ENCODE results near the gene IKZF3. TPM values are rescaled to one million over a fixed set of nuclear protein-coding genes. Genes with fewer than 3 reads are reported as not detected.

IKZF3 gene
- polyA plus RNA-seq, 1 donor from 2014 or later: not detected

DNA sequence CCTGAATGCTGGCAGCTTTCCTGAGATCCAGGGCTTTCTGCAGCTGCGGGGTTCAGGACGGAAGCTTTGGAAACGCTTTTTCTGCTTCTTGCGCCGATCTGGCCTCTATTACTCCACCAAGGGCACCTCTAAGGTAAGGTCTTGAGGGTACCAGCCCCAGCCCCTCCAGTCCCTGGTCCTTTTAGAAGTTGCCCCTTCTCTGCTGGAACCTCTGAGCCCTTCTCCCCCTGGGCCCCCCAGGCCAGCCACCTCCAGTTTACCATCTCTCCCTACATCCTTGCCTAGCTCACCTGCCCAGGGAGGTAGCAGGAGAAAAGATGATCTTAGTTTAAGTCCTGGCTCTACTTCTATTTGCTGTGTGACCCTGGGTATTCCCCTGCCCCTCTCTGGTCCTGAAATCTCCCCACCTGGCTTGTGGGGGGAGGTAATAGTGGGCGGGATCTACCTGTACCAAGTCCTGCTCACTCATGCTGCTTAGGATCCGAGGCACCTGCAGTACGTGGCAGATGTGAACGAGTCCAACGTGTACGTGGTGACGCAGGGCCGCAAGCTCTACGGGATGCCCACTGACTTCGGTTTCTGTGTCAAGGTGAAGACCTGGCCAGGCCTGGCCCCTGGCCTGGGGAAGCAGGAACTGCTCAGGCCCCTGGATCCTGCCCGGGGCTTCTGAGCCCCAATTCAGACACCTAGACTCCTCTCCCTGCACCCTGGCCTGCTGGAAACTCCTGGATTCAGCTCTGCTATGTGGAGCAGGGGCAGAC is 119.9 kb downstream of the IKZF3 start:
- Histone ChIP-seq H3K27me3 (ENCODE audit: insufficient read depth, low read depth, low read length) (peaks cover 19% of the 10 kb centered on the region), H3K9ac (ENCODE audit: low read length) (no peak overlapping the region), H3K79me2 (replicated peaks; ENCODE audit: insufficient read depth, low read length) (no peaks in the 10 kb centered on the region), H3K9me3 (ENCODE audit: low read length) (no peaks in the 10 kb centered on the region), H3K4me2 (ENCODE audit: low read length) (no peak overlapping the region), H3K4me3 (ENCODE audit: low read length) (no peak overlapping the region), H3K27ac (ENCODE audit: low read length) (no peak overlapping the region), H3K9me2 (ENCODE audit: insufficient read depth, low read length) (no peaks in the 10 kb centered on the region), H3K36me3 (ENCODE audit: insufficient read depth, low read length) (no peaks in the 10 kb centered on the region), H2AFZ (ENCODE audit: low read depth, low read length) (no peak overlapping the region), H3F3A (ENCODE audit: insufficient read depth, low read length, poor library complexity, severe bottlenecking) (no peaks in the 10 kb centered on the region), H4K20me1 (ENCODE audit: insufficient read depth) (no peaks in the 10 kb centered on the region)
- no peak for TF ChIP-seq RAD21 (conservative IDR thresholded peaks at IDR 0.05)
- no peak for TF ChIP-seq EZH2 (IDR thresholded peaks at IDR 0.05; ENCODE audit: borderline replicate concordance, insufficient read depth, low read length, poor library complexity, severe bottlenecking)
- TF ChIP-seq SMC3 (conservative IDR thresholded peaks at IDR 0.05; ENCODE audit: poor library complexity): no peak
- no peak for TF ChIP-seq POLR2AphosphoS5 (IDR thresholded peaks at IDR 0.05)
- TF ChIP-seq EP300 (conservative IDR thresholded peaks at IDR 0.05; ENCODE audit: poor library complexity, severe bottlenecking): no peak
- TF ChIP-seq, protein P1, sequence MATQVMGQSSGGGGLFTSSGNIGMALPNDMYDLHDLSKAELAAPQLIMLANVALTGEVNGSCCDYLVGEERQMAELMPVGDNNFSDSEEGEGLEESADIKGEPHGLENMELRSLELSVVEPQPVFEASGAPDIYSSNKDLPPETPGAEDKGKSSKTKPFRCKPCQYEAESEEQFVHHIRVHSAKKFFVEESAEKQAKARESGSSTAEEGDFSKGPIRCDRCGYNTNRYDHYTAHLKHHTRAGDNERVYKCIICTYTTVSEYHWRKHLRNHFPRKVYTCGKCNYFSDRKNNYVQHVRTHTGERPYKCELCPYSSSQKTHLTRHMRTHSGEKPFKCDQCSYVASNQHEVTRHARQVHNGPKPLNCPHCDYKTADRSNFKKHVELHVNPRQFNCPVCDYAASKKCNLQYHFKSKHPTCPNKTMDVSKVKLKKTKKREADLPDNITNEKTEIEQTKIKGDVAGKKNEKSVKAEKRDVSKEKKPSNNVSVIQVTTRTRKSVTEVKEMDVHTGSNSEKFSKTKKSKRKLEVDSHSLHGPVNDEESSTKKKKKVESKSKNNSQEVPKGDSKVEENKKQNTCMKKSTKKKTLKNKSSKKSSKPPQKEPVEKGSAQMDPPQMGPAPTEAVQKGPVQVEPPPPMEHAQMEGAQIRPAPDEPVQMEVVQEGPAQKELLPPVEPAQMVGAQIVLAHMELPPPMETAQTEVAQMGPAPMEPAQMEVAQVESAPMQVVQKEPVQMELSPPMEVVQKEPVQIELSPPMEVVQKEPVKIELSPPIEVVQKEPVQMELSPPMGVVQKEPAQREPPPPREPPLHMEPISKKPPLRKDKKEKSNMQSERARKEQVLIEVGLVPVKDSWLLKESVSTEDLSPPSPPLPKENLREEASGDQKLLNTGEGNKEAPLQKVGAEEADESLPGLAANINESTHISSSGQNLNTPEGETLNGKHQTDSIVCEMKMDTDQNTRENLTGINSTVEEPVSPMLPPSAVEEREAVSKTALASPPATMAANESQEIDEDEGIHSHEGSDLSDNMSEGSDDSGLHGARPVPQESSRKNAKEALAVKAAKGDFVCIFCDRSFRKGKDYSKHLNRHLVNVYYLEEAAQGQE (IDR thresholded peaks at IDR 0.05; ENCODE audit: borderline replicate concordance): no peak
- TF ChIP-seq TAF1 (IDR thresholded peaks at IDR 0.05; ENCODE audit: low read depth): no peak
- no peak for TF ChIP-seq MXI1 (conservative IDR thresholded peaks at IDR 0.05; ENCODE audit: poor library complexity, severe bottlenecking)
- TF ChIP-seq, protein P2, sequence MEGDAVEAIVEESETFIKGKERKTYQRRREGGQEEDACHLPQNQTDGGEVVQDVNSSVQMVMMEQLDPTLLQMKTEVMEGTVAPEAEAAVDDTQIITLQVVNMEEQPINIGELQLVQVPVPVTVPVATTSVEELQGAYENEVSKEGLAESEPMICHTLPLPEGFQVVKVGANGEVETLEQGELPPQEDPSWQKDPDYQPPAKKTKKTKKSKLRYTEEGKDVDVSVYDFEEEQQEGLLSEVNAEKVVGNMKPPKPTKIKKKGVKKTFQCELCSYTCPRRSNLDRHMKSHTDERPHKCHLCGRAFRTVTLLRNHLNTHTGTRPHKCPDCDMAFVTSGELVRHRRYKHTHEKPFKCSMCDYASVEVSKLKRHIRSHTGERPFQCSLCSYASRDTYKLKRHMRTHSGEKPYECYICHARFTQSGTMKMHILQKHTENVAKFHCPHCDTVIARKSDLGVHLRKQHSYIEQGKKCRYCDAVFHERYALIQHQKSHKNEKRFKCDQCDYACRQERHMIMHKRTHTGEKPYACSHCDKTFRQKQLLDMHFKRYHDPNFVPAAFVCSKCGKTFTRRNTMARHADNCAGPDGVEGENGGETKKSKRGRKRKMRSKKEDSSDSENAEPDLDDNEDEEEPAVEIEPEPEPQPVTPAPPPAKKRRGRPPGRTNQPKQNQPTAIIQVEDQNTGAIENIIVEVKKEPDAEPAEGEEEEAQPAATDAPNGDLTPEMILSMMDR (IDR thresholded peaks at IDR 0.05; ENCODE audit: poor library complexity, severe bottlenecking): no peak

DNA sequence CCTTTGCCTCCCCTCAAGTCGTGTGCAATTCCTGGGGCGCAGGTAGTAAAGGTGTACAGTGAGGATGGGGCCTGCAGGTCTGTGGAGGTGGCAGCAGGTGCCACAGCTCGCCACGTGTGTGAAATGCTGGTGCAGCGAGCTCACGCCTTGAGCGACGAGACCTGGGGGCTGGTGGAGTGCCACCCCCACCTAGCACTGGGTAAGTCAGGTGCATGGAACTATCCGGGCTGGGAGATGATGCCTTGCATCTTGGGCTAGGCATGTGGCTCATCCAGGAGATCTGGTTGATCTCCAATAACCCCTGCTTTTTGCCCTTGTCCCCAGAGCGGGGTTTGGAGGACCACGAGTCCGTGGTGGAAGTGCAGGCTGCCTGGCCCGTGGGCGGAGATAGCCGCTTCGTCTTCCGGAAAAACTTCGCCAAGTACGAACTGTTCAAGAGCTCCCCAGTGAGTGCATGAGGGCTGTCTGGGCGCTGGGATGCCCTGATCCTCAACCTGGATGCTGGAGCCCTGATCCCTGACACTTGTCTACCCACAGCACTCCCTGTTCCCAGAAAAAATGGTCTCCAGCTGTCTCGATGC is 121.2 kb downstream of the IKZF3 start:
- no peak overlapping the region for H3K4me3 ChIP-seq (ENCODE audit: low read length)
- no peak overlapping the region for H2AFZ ChIP-seq (ENCODE audit: low read depth, low read length)
- H3K27me3 ChIP-seq (ENCODE audit: insufficient read depth, low read depth, low read length): peaks cover 32% of the 10 kb centered on the region
- H3K27ac ChIP-seq (ENCODE audit: low read length): no peak overlapping the region
- H3K9me2 ChIP-seq (ENCODE audit: insufficient read depth, low read length): no peaks in the 10 kb centered on the region
- H3K36me3 ChIP-seq (ENCODE audit: insufficient read depth, low read length): no peaks in the 10 kb centered on the region
- no peak overlapping the region for H3K4me2 ChIP-seq (ENCODE audit: low read length)
- no peak overlapping the region for H3K9ac ChIP-seq (ENCODE audit: low read length)
- no peaks in the 10 kb centered on the region for H4K20me1 ChIP-seq (ENCODE audit: insufficient read depth)
- no peaks in the 10 kb centered on the region for H3F3A ChIP-seq (ENCODE audit: insufficient read depth, low read length, poor library complexity, severe bottlenecking)
- TF ChIP-seq EP300 (conservative IDR thresholded peaks at IDR 0.05; ENCODE audit: poor library complexity, severe bottlenecking): no peak
- TF ChIP-seq, protein P1 (IDR thresholded peaks at IDR 0.05; ENCODE audit: borderline replicate concordance): no peak
- no peak for TF ChIP-seq POLR2AphosphoS5 (IDR thresholded peaks at IDR 0.05)
- TF ChIP-seq, protein P2 (IDR thresholded peaks at IDR 0.05; ENCODE audit: poor library complexity, severe bottlenecking): no peak
- TF ChIP-seq EZH2 (IDR thresholded peaks at IDR 0.05; ENCODE audit: borderline replicate concordance, insufficient read depth, low read length, poor library complexity, severe bottlenecking): no peak
- no peak for TF ChIP-seq RAD21 (conservative IDR thresholded peaks at IDR 0.05)
- TF ChIP-seq TAF1 (IDR thresholded peaks at IDR 0.05; ENCODE audit: low read depth): no peak
- TF ChIP-seq SMC3 (conservative IDR thresholded peaks at IDR 0.05; ENCODE audit: poor library complexity): no peak
- TF ChIP-seq MXI1 (conservative IDR thresholded peaks at IDR 0.05; ENCODE audit: poor library complexity, severe bottlenecking): no peak
- H3K9me3 ChIP-seq (ENCODE audit: low read length): no peaks in the 10 kb centered on the region
- H3K79me2 ChIP-seq (replicated peaks; ENCODE audit: insufficient read depth, low read length): no peaks in the 10 kb centered on the region

All from neural cell (in vitro differentiated cells).